LNCAP (cell line): Measurements from ENCODE around the gene SUGT1.

Source experiments
- CTCF ChIP-seq: fragments of 450-650 bp; IDR thresholded peaks from 2 replicates; pipeline ENCODE4 v1.5.1; 2017; ENCODE audit warnings: mild to moderate bottlenecking

SUGT1 gene

DNA sequence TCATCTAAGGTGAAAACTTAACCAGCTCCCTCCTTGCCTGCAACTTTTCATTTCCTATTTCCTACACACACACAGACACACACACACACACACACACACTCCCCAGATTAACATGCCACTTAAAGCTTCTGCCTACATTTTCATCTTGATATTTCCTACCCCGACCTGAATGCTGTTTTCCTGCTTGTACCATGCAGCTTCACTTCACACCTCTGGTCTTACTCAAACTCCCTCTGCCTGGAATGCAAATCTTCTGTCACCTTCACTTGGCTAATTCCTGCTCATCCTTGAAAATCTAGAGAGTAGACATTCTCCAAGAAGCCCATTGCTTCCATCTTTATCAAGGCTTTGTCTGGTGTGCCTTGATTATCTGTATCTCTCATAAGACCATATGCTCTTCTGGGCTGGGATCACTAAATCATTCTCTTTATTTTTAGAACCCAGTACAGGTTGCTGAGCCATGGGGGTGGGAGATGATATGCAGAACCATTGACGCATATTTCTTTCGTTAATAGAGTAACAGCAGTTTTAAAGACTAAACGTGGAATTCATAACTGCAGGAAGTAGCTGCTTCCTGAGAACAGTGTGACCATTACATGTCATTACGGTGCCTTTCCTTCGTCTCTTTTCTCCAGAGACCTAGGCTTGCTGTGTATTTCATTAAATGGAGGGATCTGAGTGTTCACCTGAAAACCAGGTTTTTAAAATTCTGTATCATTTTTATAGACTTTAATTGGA lies 49.3 kb downstream of the SUGT1 start:
- no peak for TF ChIP-seq CTCF

GRCh38 chr13:52703482-52703881 lies 50.8 kb downstream of the SUGT1 start:
- TF ChIP-seq CTCF: no peak

DNA sequence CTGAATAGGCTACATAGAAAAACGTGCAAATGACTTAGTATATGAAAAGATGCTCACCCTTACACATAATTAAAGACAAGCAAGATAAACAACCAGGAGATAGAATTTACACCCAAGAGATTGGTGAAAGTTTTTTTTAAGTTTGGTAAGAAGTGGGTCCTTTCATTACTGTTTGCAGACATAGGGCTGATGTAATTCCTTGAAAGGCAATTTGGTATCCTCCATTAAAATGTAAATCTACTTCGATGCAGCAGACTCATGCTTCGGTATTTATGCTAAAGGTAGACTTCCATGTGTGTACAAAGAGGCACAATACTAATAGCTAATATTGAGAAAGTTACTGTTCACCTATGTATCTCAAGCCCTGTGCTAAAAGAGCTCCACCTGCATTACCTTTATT lies 53.4 kb downstream of the SUGT1 start:
- no peak for TF ChIP-seq CTCF

- TF ChIP-seq CTCF: peak; percentile 12; the same call in 1 of the 2 replicates
Measured at GRCh38 chr13:52707375-52707774, 54.7 kb downstream of the SUGT1 start.

GRCh38 chr13:52711286-52711685 lies 58.6 kb downstream of the SUGT1 start:
- no peak for TF ChIP-seq CTCF

DNA sequence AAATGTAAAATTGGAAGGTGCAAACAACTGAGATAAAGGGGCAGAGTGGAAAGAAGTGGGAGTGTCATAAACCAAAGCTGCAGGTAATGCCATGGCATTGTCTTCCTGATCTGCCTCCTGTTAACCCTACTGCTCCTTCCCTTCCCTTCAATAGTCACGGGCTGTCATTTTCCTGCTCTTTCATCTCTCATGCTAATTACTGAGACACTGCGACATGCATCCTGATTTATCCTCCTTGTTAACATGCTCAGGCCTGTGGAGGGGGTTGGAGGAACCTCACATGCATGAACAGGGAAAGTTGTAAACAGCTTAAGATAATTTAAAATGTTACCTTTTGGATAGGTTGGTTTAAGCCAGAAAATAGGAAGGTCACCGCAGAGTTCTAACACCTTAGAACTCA lies 59.7 kb downstream of the SUGT1 start:
- TF ChIP-seq CTCF: no peak

DNA sequence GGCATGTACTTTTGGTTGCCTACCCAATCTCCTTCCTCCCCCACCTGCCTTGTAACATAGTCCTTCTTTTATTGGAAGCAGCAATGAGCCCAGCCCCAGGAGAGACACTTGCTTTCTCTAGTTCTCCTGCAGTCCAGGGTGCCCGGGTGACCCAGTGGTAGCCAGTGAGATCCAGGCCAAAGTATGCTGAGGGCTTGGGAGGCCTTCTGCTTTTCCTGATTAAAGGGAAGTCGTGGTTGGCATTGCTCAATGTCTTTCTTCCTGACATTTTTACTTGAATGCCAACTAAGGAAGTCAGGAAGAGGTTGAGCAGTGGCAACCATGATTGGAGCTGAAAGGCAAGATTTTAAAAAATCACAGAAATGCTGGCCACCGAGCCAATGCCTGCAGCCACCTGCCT lies 61.3 kb downstream of the SUGT1 start:
- TF ChIP-seq CTCF: no peak

DNA sequence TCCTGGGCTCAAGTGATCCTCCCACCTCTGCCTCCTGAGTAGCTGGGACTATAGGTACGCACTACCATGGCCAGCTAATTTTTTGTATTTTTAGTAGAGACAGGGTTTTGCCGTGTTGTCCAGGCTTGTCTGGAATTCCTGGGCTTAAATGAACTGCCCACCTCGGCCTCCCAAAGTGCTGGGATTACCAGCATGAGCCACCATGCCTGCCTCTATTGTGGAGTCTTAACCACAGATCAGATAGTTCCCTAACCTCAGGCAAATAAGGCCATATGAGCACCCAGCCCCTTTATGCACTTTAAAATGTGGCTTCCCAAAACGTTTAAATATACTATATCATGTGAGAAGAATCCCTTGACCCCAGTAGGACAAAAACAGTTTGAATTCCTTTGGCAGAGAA lies 70.5 kb downstream of the SUGT1 start:
- TF ChIP-seq CTCF: no peak
